Measurements from ENCODE around the gene MAP3K1. TPM values are rescaled to one million over a fixed set of nuclear protein-coding genes. Genes with fewer than 3 reads are reported as not detected.

MAP3K1 gene
- total and polyA plus RNA-seq, 9 of the 15 experiments (the other 6 are each of a cell fraction or from before 2014, with no cell fraction given): 3.9 to 13.9 (median 7.5) TPM

- no peak for TF ChIP-seq REST (IDR thresholded peaks at IDR 0.05; ENCODE audit: borderline replicate concordance)
- 0 out of 2 replicates have a peak, but pooled peaks have one; percentile 16 for TF ChIP-seq REST (CRISPR knock-in tag; IDR thresholded peaks at IDR 0.05; ENCODE audit: low read depth)
- TF ChIP-seq TAF15 (IDR thresholded peaks at IDR 0.05; ENCODE audit: low read depth, low read length): no peak
- TF ChIP-seq ZNF274 (IDR thresholded peaks at IDR 0.05; ENCODE audit: borderline replicate concordance, low read depth, low read length): no peak
- TF ChIP-seq ZNF24 (IDR thresholded peaks at IDR 0.05): peak; percentile 93; the same call in 1 of the 2 replicates
- TF ChIP-seq SRSF7 (optimal IDR thresholded peaks at IDR 0.05; ENCODE audit: low read depth, low read length): no peak
- no peak for TF ChIP-seq TAF1 (IDR thresholded peaks at IDR 0.05; ENCODE audit: control insufficient read depth, extremely low read depth, insufficient read depth, low read length, severe bottlenecking)
- TF ChIP-seq MXI1 (IDR thresholded peaks at IDR 0.05; ENCODE audit: low read depth, low read length): no peak; the same call in 1 of the 2 replicates
- TF ChIP-seq PHF8 (IDR thresholded peaks at IDR 0.05; ENCODE audit: borderline replicate concordance, low read length): peak; percentile 67; the same call in 1 of the 2 replicates
- peak; percentile 40 for TF ChIP-seq CXXC5 (CRISPR knock-in tag; IDR thresholded peaks at IDR 0.05)
- TF ChIP-seq SAP30 (IDR thresholded peaks at IDR 0.05; ENCODE audit: borderline replicate concordance, insufficient read depth, low read depth, low read length, poor library complexity, severe bottlenecking): peak; percentile 0
- no peak for TF ChIP-seq NCOA2 (IDR thresholded peaks at IDR 0.05; ENCODE audit: partially characterized antibody in 2 of 2)
- TF ChIP-seq POLR2H (tag; IDR thresholded peaks at IDR 0.05; ENCODE audit: low read depth): 0 out of 2 replicates have a peak, but pooled peaks have one; percentile 1
- TF ChIP-seq RBM14 (IDR thresholded peaks at IDR 0.05; ENCODE audit: borderline replicate concordance, insufficient read depth, low read depth, low read length): 0 out of 2 replicates have a peak, but pooled peaks have one; percentile 13
- peak; percentile 40 for TF ChIP-seq CCNT2 (IDR thresholded peaks at IDR 0.05; ENCODE audit: borderline replicate concordance, extremely low read depth, insufficient read length, low read depth, low read length)
- 0 out of 2 replicates have a peak, but pooled peaks have one; percentile 48 for TF ChIP-seq GATAD2B (IDR thresholded peaks at IDR 0.05; ENCODE audit: borderline replicate concordance)
- TF ChIP-seq RBFOX2 (IDR thresholded peaks at IDR 0.05; ENCODE audit: low read depth, low read length): peak; percentile 29
- TF ChIP-seq ZNF12 (CRISPR knock-in tag; IDR thresholded peaks at IDR 0.05): no peak
- no peak for TF ChIP-seq ZNF134 (CRISPR knock-in tag; conservative IDR thresholded peaks at IDR 0.05)
Observed at GRCh38 chr5:56815658-56816545, 553 bp downstream of the MAP3K1 start (continued).
